K562 (cell line): ENCODE data around the gene MCCC2. TPM values are rescaled to one million over a fixed set of nuclear protein-coding genes. Genes with fewer than 3 reads are reported as not detected.

Experiments
- ATAC-seq: fragments of 200-7000 bp; cut with Tn5 transposase; 3 replicates; pipeline ENCODE4 v1.9.1; 2020; ENCODE audit warnings: moderate library complexity
- BruUV-seq: library from RNA; stranded (reverse); fragments of 400-500 nt; replicated peaks from 2 replicates; lab custom pipeline; 2021; lab: Mats Ljungman, UMichigan
- CTCF ChIA-PET: fragments of 300-600 bp; formaldehyde crosslinking; extraction: SDS; loops from one replicate; lab custom pipeline; 2021; ENCODE audit warnings: low intra/inter-chr PET ratio; lab: Yijun Ruan, JAX
- POLR2A ChIA-PET: fragments of 300-600, 350-650 bp; sonication (Branson Sonifier 250); formaldehyde crosslinking; extraction: SDS; loops from one replicate; lab custom pipeline; 2021; ENCODE audit warnings: antibody characterized with exemption, inconsistent platforms; lab: Yijun Ruan, JAX
- DNase-seq, 4 experiments: peaks; one replicate each; pipeline versions ENCODE4 v3.0.0 to v3.0.0-alpha.2; 2011 to 2018; ENCODE audit warnings: low spot score in 3 of 4, mixed read lengths in 3 of 4; ENCODE audit errors: extremely low read depth in 1 of 4
- FAIRE-seq: peaks from 2 replicates; lab custom pipeline; 2011; peaks lifted over from hg19 to GRCh38; lab: Jason Lieb, UNC
- H2AFZ ChIP-seq: 2 replicates; pipeline ENCODE4 v1.6.0; 2011; ENCODE audit warnings: low read depth, low read length, control low read depth, inconsistent platforms
- H3K27ac ChIP-seq: fragments of 200-600 bp; 3 replicates; pipeline ENCODE4 v1.8.0; 2011; ENCODE audit warnings: low read depth, mild to moderate bottlenecking, control low read depth, inconsistent platforms, low read length, moderate library complexity, mixed read lengths; ENCODE audit errors: extremely low read depth
- H3K27me3 ChIP-seq, 2 experiments: fragments of 300-600 bp in 1 of 2; 2 replicates in 1 of 2; 3 replicates in 1 of 2; pipeline versions ENCODE4 v1.6.0 to v1.8.0; 2011; ENCODE audit warnings: inconsistent platforms in 2 of 2, low read length in 2 of 2, mild to moderate bottlenecking in 1 of 2, mixed read lengths in 1 of 2, moderate library complexity in 1 of 2; ENCODE audit not compliant: control insufficient read depth in 2 of 2, insufficient read depth in 2 of 2
- H3K36me3 ChIP-seq: fragments of 300-600 bp; 3 replicates; pipeline ENCODE4 v1.8.0; 2011; ENCODE audit warnings: mild to moderate bottlenecking, low read length, inconsistent platforms; ENCODE audit not compliant: control insufficient read depth, insufficient read depth
- H3K4me1 ChIP-seq, 2 experiments: fragments of 200-600 bp in 1 of 2; replicated peaks in 1 of 2; 2 replicates in 1 of 2; 3 replicates in 1 of 2; pipeline versions ENCODE4 v1.5.1 to v1.8.0; 2011; ENCODE audit warnings: inconsistent platforms in 2 of 2, low read length in 2 of 2, mild to moderate bottlenecking in 1 of 2, mixed read lengths in 1 of 2, moderate library complexity in 1 of 2; ENCODE audit not compliant: control insufficient read depth in 2 of 2, insufficient read depth in 2 of 2
- H3K4me2 ChIP-seq: 2 replicates; pipeline ENCODE4 v1.6.1; 2011; ENCODE audit warnings: low read length, control low read depth, inconsistent platforms, mixed read lengths; ENCODE audit not compliant: insufficient read depth
- H3K4me3 ChIP-seq: fragments of 200-600 bp; sonication (generic), shearing (Covaris generic); 2 replicates; pipeline ENCODE4 v1.5.1; 2016; ENCODE audit warnings: control low read depth, inconsistent platforms
- H3K79me2 ChIP-seq: fragments of 200-600 bp; 3 replicates; pipeline ENCODE4 v1.8.0; 2011; ENCODE audit warnings: low read length, inconsistent platforms; ENCODE audit not compliant: control insufficient read depth, insufficient read depth
- H3K9ac ChIP-seq, 2 experiments: 2 replicates each; pipeline versions ENCODE4 v1.6.0 to v1.6.1; 2011; ENCODE audit warnings: low read depth in 2 of 2, low read length in 2 of 2, control low read depth in 1 of 2, inconsistent platforms in 1 of 2, mild to moderate bottlenecking in 1 of 2, mixed read lengths in 1 of 2; ENCODE audit not compliant: insufficient read depth in 1 of 2
- H3K9me1 ChIP-seq: one replicate; pipeline ENCODE4 v1.6.0; 2011; ENCODE audit warnings: inconsistent platforms, mild to moderate bottlenecking, low read length, moderate library complexity; ENCODE audit not compliant: control insufficient read depth, insufficient read depth
- H3K9me3 ChIP-seq: replicated peaks from 2 replicates; pipeline ENCODE4 v1.5.1; 2011; ENCODE audit warnings: low read depth, low read length, inconsistent platforms; ENCODE audit not compliant: control insufficient read depth, insufficient read depth
- H4K20me1 ChIP-seq: replicated peaks from 2 replicates; pipeline ENCODE4 v1.6.1; 2011; ENCODE audit warnings: low read length, inconsistent platforms, mixed read lengths; ENCODE audit not compliant: control insufficient read depth, insufficient read depth
- ARHGAP35 ChIP-seq: fragments of 450-650 bp; IDR thresholded peaks from 2 replicates; pipeline ENCODE4 v1.6.1; 2018; ENCODE audit not compliant: partially characterized antibody
- COPS2 ChIP-seq: fragments of 450-650 bp; conservative IDR thresholded peaks from 2 replicates; pipeline ENCODE4 v1.6.1; 2016; ENCODE audit warnings: mild to moderate bottlenecking, moderate library complexity
- GTF2F1 ChIP-seq: IDR thresholded peaks from 2 replicates; pipeline ENCODE4 v1.6.1; 2011; ENCODE audit warnings: low read depth, low read length, improper control_type of control experiment
- HDAC2 ChIP-seq: fragments of 450-650 bp; IDR thresholded peaks from 2 replicates; pipeline ENCODE4 v1.6.1; 2016; ENCODE audit warnings: mild to moderate bottlenecking
- IRF1 ChIP-seq: sonication (generic); formaldehyde crosslinking; IDR thresholded peaks from 2 replicates; pipeline ENCODE4 v1.8.0; 2022; ENCODE audit warnings: missing genetic modification reagents, mild to moderate bottlenecking, borderline replicate concordance
- MIER1 ChIP-seq: fragments of 450-650 bp; IDR thresholded peaks from 2 replicates; pipeline ENCODE4 v1.6.1; 2016; ENCODE audit warnings: antibody characterized with exemption, mild to moderate bottlenecking, low read depth
- NCOA1 ChIP-seq: fragments of 450-650 bp; IDR thresholded peaks from 2 replicates; pipeline ENCODE4 v1.6.1; 2016; ENCODE audit warnings: low read depth
- NFRKB ChIP-seq: fragments of 450-650 bp; IDR thresholded peaks from 2 replicates; pipeline ENCODE4 v1.6.1; 2016; ENCODE audit warnings: low read depth
- PHF8 ChIP-seq: fragments of 200-600 bp; sonication (generic); IDR thresholded peaks from 2 replicates; pipeline ENCODE4 v1.6.1; 2012; ENCODE audit warnings: mixed run types, mild to moderate bottlenecking, inconsistent platforms, low read length, moderate library complexity, borderline replicate concordance
- USF2 ChIP-seq: sonication (generic); formaldehyde crosslinking; IDR thresholded peaks from 2 replicates; pipeline ENCODE4 v1.5.0; 2020; ENCODE audit warnings: missing genetic modification reagents
- YY1 ChIP-seq, 3 experiments: IDR thresholded peaks; 2 replicates each; pipeline ENCODE4 v1.6.1; 2011; ENCODE audit warnings: low read length in 2 of 3, mild to moderate bottlenecking in 2 of 3, moderate library complexity in 2 of 3, borderline replicate concordance in 1 of 3, control low read depth in 1 of 3, low read depth in 1 of 3; ENCODE audit not compliant: insufficient read depth in 3 of 3, insufficient replicate concordance in 2 of 3, control insufficient read depth in 1 of 3, insufficient read length in 1 of 3; ENCODE audit errors: extremely low read depth in 1 of 3
- ZFPM2 ChIP-seq: fragments of 250-450 bp; sonication (Bioruptor Pico); IDR thresholded peaks from 2 replicates; pipeline ENCODE4 v1.5.1; 2022; ENCODE audit warnings: mild to moderate bottlenecking
- ZNF282 ChIP-seq: sonication (generic); formaldehyde crosslinking; IDR thresholded peaks from 2 replicates; pipeline ENCODE4 v1.8.1; 2023; ENCODE audit warnings: missing genetic modification reagents
- ZNF354B ChIP-seq: fragments of 250-450 bp; sonication (Bioruptor Pico); IDR thresholded peaks from 2 replicates; pipeline ENCODE4 v1.4.0; 2020
- ZNF551 ChIP-seq: fragments of 250-450 bp; sonication (Bioruptor Pico); IDR thresholded peaks from 2 replicates; pipeline ENCODE4 v1.5.0; 2021; ENCODE audit warnings: mild to moderate bottlenecking, moderate library complexity
- WGBS: fragments of 100-300 bp; shearing (Covaris generic); methylation state at CpG from one replicate; pipeline ENCODE4 v1.1.6; 2016; ENCODE audit warnings: low coverage, mixed read lengths; ENCODE audit not compliant: insufficient coverage; ENCODE audit errors: missing lambda C conversion rate; 5-methylcytosine and 5-hydroxymethylcytosine counted together
- in situ Hi-C: fragments of 300-500 bp; cut with MboI; formaldehyde crosslinking; loops from 4 replicates; pipeline ENCODE4 v1.15.0; 2018; ENCODE audit warnings: inconsistent platforms, mixed read lengths
- intact Hi-C: fragments of 100-400 bp; cut with micrococcal nuclease; formaldehyde crosslinking; loops from 2 replicates; pipeline ENCODE4 v1.14.2; 2022
- polyA plus RNA-seq, 8 experiments: library from polyadenylated mRNA; depleted of rRNA in 4 of 8; stranded (reverse) in 5 of 8; unstranded in 3 of 8; fragments of >200 nt; fragmentation: Nextera tagmentation in 2 of 8; fragmentation: Illumina TruSeq in 1 of 8; extraction: Ambion mirVana in 2 of 8; extraction: Trizol in 1 of 8; gene quantifications; 2 replicates each; pipeline versions ENCODE4 v1.2.1 to v1.2.3, GENCODE V29; 2011 to 2014; ENCODE audit warnings: inconsistent platforms in 1 of 8, missing spikeins in 1 of 8
- total RNA-seq, 7 experiments: library from RNA; depleted of rRNA in 6 of 7; stranded (reverse); fragments of >200 nt in 6 of 7; fragmentation: Illumina TruSeq in 2 of 7; extraction: Trizol in 2 of 7; gene quantifications; 2 replicates each; pipeline versions ENCODE4 v1.2.1 to v1.2.3, GENCODE V29; 2011 to 2021; ENCODE audit warnings: low replicate concordance in 1 of 7

Gene MCCC2
- total and polyA plus RNA-seq, 9 of the 15 experiments (the other 6 are each of a cell fraction or from before 2014, with no cell fraction given), result 17.1 to 77.9 (median 52.5) TPM

DNA sequence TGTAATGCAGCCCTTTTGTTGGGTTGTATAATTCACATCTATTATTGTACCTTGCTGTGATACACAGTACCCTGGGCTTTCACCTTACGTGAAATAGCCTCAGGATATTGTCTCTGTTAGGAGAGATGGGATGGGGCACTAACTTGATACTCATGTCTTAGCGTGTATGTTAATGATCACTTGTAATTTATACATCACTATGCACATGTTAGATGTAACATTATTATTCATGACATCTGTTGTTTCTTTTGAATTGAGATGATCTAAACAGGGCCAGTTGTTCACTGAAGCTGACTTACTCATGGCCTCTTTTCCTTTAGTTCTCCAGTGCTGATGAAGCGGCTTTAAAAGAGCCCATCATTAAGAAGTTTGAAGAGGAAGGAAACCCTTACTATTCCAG lies 65.2 kb downstream of the MCCC2 start:
- FAIRE-seq (no peak), ATAC-seq (no peak), DNase-seq (no peak)
- H3K79me2 ChIP-seq, result no peaks in the 10 kb centered on the region
- 89% methylated on average over 3 of the region's 3 CpGs for WGBS
- no peak overlapping the region for H3K4me2 ChIP-seq
- CTCF ChIA-PET, result no interaction called here
- no peaks in the 10 kb centered on the region for H3K4me1 ChIP-seq
- no peaks in the 10 kb centered on the region for H3K9me3 ChIP-seq
- no peak overlapping the region for H3K9ac ChIP-seq
- no peaks in the 10 kb centered on the region for H4K20me1 ChIP-seq
- H2AFZ ChIP-seq, result no peak overlapping the region
- H3K27ac ChIP-seq, result no peak overlapping the region
- no peaks in the 10 kb centered on the region for H3K9me1 ChIP-seq
- BruUV-seq, result no TSS peak
- in situ Hi-C loops (no loop called here), intact Hi-C loops (no loop called here)
- H3K36me3 ChIP-seq, result peaks cover 62% of the 10 kb centered on the region
- H3K4me3 ChIP-seq, result no peak overlapping the region
- H3K27me3 ChIP-seq, result no peaks in the 10 kb centered on the region
- POLR2A ChIA-PET, result no interaction called here
- TF ChIP-seq GTF2F1 (no peak), ZNF354B (no peak), MIER1 (no peak), ZNF282 (no peak), IRF1 (CRISPR knock-in tag) (no peak), PHF8 (no peak), COPS2 (no peak), NFRKB (no peak), ZFPM2 (CRISPR knock-in tag) (no peak), USF2 (CRISPR knock-in tag) (no peak), ARHGAP35 (no peak), NCOA1 (no peak), ZNF551 (CRISPR knock-in tag) (no peak), YY1 (IDR thresholded peaks at IDR 0.05; ENCODE audit: borderline replicate concordance in 1 of 3, control insufficient read depth in 1 of 3, extremely low read depth in 1 of 3, insufficient read depth in 3 of 3, insufficient read length in 1 of 3, insufficient replicate concordance in 2 of 3, low read depth in 1 of 3, low read length in 2 of 3) (no peak), HDAC2 (no peak)
